GM18858 (cell line): ENCODE measurements around the gene RSU1.
A peak's percentile ranks its signal among the peaks of the same experiment; 100 is the strongest.
"Not testable (repeated sequence)": the region's sequence is repeated elsewhere in the genome, so short reads cannot be mapped to it uniquely, and the experiment has no call there.

ENCODE experiments used
- ATAC-seq: cut with Tn5 transposase; IDR thresholded peaks from one replicate; pipeline ENCODE4 v1.9.1; 2021; ENCODE audit not compliant: unreplicated experiment

Gene RSU1

GRCh38 chr10:16817125-16818019 is at the start of gene RSU1:
Gene RSU1, minus strand, starts transcription at chr10:16817424. Its CDS starts 343 bp downstream, at chr10:16817081.
- peak; percentile 96 for ATAC-seq

- ATAC-seq, result no peak
Observed at GRCh38 chr10:16866541-16867275, 49.5 kb upstream of the RSU1 start.

GRCh38 chr10:16865766-16866165 is 48.5 kb upstream of the RSU1 start:
- no peak for ATAC-seq

- ATAC-seq, result no peak
Observed at GRCh38 chr10:16863766-16864165, 46.5 kb upstream of the RSU1 start.

GRCh38 chr10:16857419-16857818 is 40.2 kb upstream of the RSU1 start:
- no peak for ATAC-seq

GRCh38 chr10:16856567-16856966 is 39.3 kb upstream of the RSU1 start:
- no peak for ATAC-seq

GRCh38 chr10:16856092-16856491 is 38.9 kb upstream of the RSU1 start:
- no peak for ATAC-seq

GRCh38 chr10:16854623-16855022 is 37.4 kb upstream of the RSU1 start:
- ATAC-seq, result no peak

GRCh38 chr10:16853809-16854208 is 36.6 kb upstream of the RSU1 start:
- ATAC-seq, result no peak

GRCh38 chr10:16853201-16853600 is 36.0 kb upstream of the RSU1 start:
- no peak for ATAC-seq

GRCh38 chr10:16852624-16853023 is 35.4 kb upstream of the RSU1 start:
- ATAC-seq, result no peak

GRCh38 chr10:16848562-16849154 is 31.4 kb upstream of the RSU1 start:
- no peak for ATAC-seq

GRCh38 chr10:16847644-16848043 is 30.4 kb upstream of the RSU1 start:
- no peak for ATAC-seq

GRCh38 chr10:16845248-16845647 is 28.0 kb upstream of the RSU1 start:
- no peak for ATAC-seq

GRCh38 chr10:16843252-16843870 is 26.1 kb upstream of the RSU1 start:
- ATAC-seq, result peak; percentile 65

- ATAC-seq, result no peak
Observed at GRCh38 chr10:16835228-16835627, 18.0 kb upstream of the RSU1 start.

GRCh38 chr10:16832351-16833080 is 15.3 kb upstream of the RSU1 start:
- no peak for ATAC-seq

- ATAC-seq, result no peak
Observed at GRCh38 chr10:16828701-16829175, 11.5 kb upstream of the RSU1 start.

GRCh38 chr10:16828114-16828568 is 10.9 kb upstream of the RSU1 start:
- ATAC-seq, result peak; percentile 90

- ATAC-seq, result not testable (repeated sequence)
Observed at GRCh38 chr10:16827474-16827873, 10.2 kb upstream of the RSU1 start.
